ENCODE data around the gene PTPRS.
"Not testable (repeated sequence)": the region's sequence is repeated elsewhere in the genome, so short reads cannot be mapped to it uniquely, and the experiment has no call there.

PTPRS gene

GRCh38 chr19:5331790-5332189, 8.8 kb downstream of the PTPRS start:
- no peak for FAIRE-seq

- no peak for FAIRE-seq
Measured at GRCh38 chr19:5330307-5330720, 10.3 kb downstream of the PTPRS start.

- FAIRE-seq: no peak
Measured at GRCh38 chr19:5329141-5329540, 11.5 kb downstream of the PTPRS start.

GRCh38 chr19:5328407-5328806, 12.2 kb downstream of the PTPRS start:
- not testable (repeated sequence) for FAIRE-seq

GRCh38 chr19:5326986-5327623, 13.5 kb downstream of the PTPRS start:
- FAIRE-seq: no peak

GRCh38 chr19:5326545-5326944, 14.1 kb downstream of the PTPRS start:
- no peak for FAIRE-seq

- FAIRE-seq: no peak
Measured at GRCh38 chr19:5324947-5325346, 15.7 kb downstream of the PTPRS start.

- no peak for FAIRE-seq
Measured at GRCh38 chr19:5323475-5323811, 17.2 kb downstream of the PTPRS start.

GRCh38 chr19:5321851-5322681, 18.5 kb downstream of the PTPRS start:
- no peak for FAIRE-seq

- no peak for FAIRE-seq
Measured at GRCh38 chr19:5321066-5321642, 19.5 kb downstream of the PTPRS start.

- no peak for FAIRE-seq
Measured at GRCh38 chr19:5319516-5319915, 21.1 kb downstream of the PTPRS start.

- no peak for FAIRE-seq
Measured at GRCh38 chr19:5318306-5318705, 22.3 kb downstream of the PTPRS start.

- no peak for FAIRE-seq
Measured at GRCh38 chr19:5317321-5317720, 23.3 kb downstream of the PTPRS start.

- FAIRE-seq: no peak
Measured at GRCh38 chr19:5316138-5316537, 24.5 kb downstream of the PTPRS start.

- no peak for FAIRE-seq
Measured at GRCh38 chr19:5314907-5315298, 25.7 kb downstream of the PTPRS start.

GRCh38 chr19:5314012-5314906, 26.4 kb downstream of the PTPRS start:
- FAIRE-seq: no peak

GRCh38 chr19:5313307-5313706, 27.3 kb downstream of the PTPRS start:
- FAIRE-seq: no peak

- FAIRE-seq: no peak
Measured at GRCh38 chr19:5312058-5312457, 28.6 kb downstream of the PTPRS start.

- no peak for FAIRE-seq
Measured at GRCh38 chr19:5309438-5310204, 31.0 kb downstream of the PTPRS start.

GRCh38 chr19:5308451-5309437, 31.9 kb downstream of the PTPRS start:
- FAIRE-seq: no peak

GRCh38 chr19:5307655-5308054, 33.0 kb downstream of the PTPRS start:
- no peak for FAIRE-seq
